Neutrophil (primary cell): ENCODE results near the gene MAN1B1.

Experiments used
- H3K27ac ChIP-seq: fragments of 200-600 bp; sonication (generic); 2 replicates; pipeline ENCODE4 v1.5.1; 2016; ENCODE audit warnings: mild to moderate bottlenecking, moderate library complexity
- H3K27me3 ChIP-seq: fragments of 200-600 bp; sonication (generic); 2 replicates; pipeline ENCODE4 v1.6.0; 2016; ENCODE audit warnings: mild to moderate bottlenecking
- H3K36me3 ChIP-seq: fragments of 200-600 bp; sonication (generic); 2 replicates; pipeline ENCODE4 v1.5.1; 2017
- H3K4me1 ChIP-seq, 2 experiments: fragments of 200-600 bp in 1 of 2; sonication (generic) in 1 of 2; 1 replicate in 1 of 2; 2 replicates in 1 of 2; pipeline versions ENCODE4 v1.5.1 to v1.6.1; 2013 to 2016; ENCODE audit warnings: low read depth in 1 of 2, low read length in 1 of 2, mild to moderate bottlenecking in 1 of 2, moderate library complexity in 1 of 2; ENCODE audit not compliant: control insufficient read depth in 1 of 2, insufficient read depth in 1 of 2
- H3K4me3 ChIP-seq, 2 experiments: fragments of 200-600 bp in 1 of 2; sonication (generic) in 1 of 2; 1 replicate in 1 of 2; 2 replicates in 1 of 2; pipeline ENCODE4 v1.5.1; 2013 to 2016; ENCODE audit warnings: low read depth in 1 of 2, low read length in 1 of 2, mild to moderate bottlenecking in 1 of 2, moderate library complexity in 1 of 2
- H3K9me3 ChIP-seq: fragments of 200-600 bp; sonication (generic); 2 replicates; pipeline ENCODE4 v1.5.1; 2016
- CTCF ChIP-seq: fragments of 200-600 bp; sonication (generic); IDR thresholded peaks from 2 replicates; pipeline ENCODE4 v1.5.1; 2016; ENCODE audit warnings: antibody characterized with exemption

MAN1B1 gene

GRCh38 chr9:137083394-137084004 lies 3.3 kb upstream of the MAN1B1 start:
- Histone ChIP-seq H3K4me3 (no peak overlapping the region), H3K27ac (no peak overlapping the region), H3K36me3 (no peaks in the 10 kb centered on the region), H3K4me1 (peaks cover 25 to 27% of the 10 kb centered on the region in 2 experiments), H3K27me3 (peaks cover 23% of the 10 kb centered on the region), H3K9me3 (no peaks in the 10 kb centered on the region)
- TF ChIP-seq CTCF = no peak

- no peak for TF ChIP-seq CTCF
- Histone ChIP-seq H3K4me1 (peaks cover 25 to 27% of the 10 kb centered on the region in 2 experiments), H3K27me3 (peaks cover 13% of the 10 kb centered on the region), H3K27ac (no peak overlapping the region), H3K9me3 (no peaks in the 10 kb centered on the region), H3K4me3 (no peak overlapping the region), H3K36me3 (peaks cover 8% of the 10 kb centered on the region)
Observed at GRCh38 chr9:137084526-137084925, 2.3 kb upstream of the MAN1B1 start.

GRCh38 chr9:137085920-137086530 lies 760 bp upstream of the MAN1B1 start:
- Histone ChIP-seq H3K9me3 (no peaks in the 10 kb centered on the region), H3K36me3 (peaks cover 15% of the 10 kb centered on the region), H3K4me3 (peak overlapping the region; percentile 82 to 92), H3K27me3 (peaks cover 4% of the 10 kb centered on the region), H3K27ac (peak overlapping the region; percentile 94), H3K4me1 (peaks cover 25 to 27% of the 10 kb centered on the region in 2 experiments)
- no peak for TF ChIP-seq CTCF

- H3K4me1 ChIP-seq = peaks cover 25 to 27% of the 10 kb centered on the region in 2 experiments
- peak overlapping the region; percentile 94 for H3K27ac ChIP-seq
- TF ChIP-seq CTCF = no peak
- peak overlapping the region; percentile 82 to 92 for H3K4me3 ChIP-seq
- H3K9me3 ChIP-seq = no peaks in the 10 kb centered on the region
- H3K27me3 ChIP-seq = peaks cover 4% of the 10 kb centered on the region
- H3K36me3 ChIP-seq = peaks cover 15% of the 10 kb centered on the region
Observed at GRCh38 chr9:137087409-137087925, 682 bp downstream of the MAN1B1 start.

- peak overlapping the region in 1 of 2 experiments; percentile 92 for H3K4me3 ChIP-seq
- peaks cover 4% of the 10 kb centered on the region for H3K27me3 ChIP-seq
- peaks cover 25 to 27% of the 10 kb centered on the region in 2 experiments for H3K4me1 ChIP-seq
- no peaks in the 10 kb centered on the region for H3K9me3 ChIP-seq
- no peak for TF ChIP-seq CTCF
- H3K36me3 ChIP-seq = peaks cover 22% of the 10 kb centered on the region
- H3K27ac ChIP-seq = no peak overlapping the region
Observed at GRCh38 chr9:137088121-137088520, 1.3 kb downstream of the MAN1B1 start.
